ENCODE measurements around the gene SLC35A4. TPM values are rescaled to one million over a fixed set of nuclear protein-coding genes. Genes with fewer than 3 reads are reported as not detected.
"Not testable (repeated sequence)": the region's sequence is repeated elsewhere in the genome, so short reads cannot be mapped to it uniquely, and the experiment has no call there.

SLC35A4 gene
- polyA plus RNA-seq, 3 donors: 79.0 to 91.7 (median 79.8) TPM

DNA sequence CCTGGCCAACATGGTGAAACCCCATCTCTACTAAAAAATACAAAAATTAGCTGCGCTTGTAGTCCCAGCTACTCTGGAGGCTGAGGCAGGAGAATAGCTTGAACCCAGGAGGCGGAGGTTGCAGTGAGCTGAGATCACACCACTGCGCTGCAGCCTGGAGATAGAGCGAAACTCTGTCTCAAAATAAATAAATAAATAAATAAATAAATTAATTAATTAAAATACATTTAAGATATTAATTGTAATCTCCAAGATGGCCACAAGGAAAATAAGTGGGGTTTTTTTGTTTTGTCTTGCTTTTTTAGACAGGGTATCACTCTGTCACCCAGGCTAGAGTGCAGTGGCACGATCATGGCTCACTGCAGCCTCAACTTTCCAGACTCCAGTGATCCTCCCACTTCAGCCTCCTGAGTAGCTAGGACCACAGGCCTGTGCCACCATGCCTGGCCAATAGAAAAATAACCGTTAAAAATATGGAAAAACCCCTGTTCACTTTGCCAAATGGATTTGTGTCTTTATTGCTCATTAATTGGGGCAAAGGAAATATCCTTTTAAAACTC is 14.6 kb downstream of the SLC35A4 start:
- DNase-seq (ENCODE audit: low read depth in 3 of 3, low spot score in 2 of 3): not testable (repeated sequence)

DNA sequence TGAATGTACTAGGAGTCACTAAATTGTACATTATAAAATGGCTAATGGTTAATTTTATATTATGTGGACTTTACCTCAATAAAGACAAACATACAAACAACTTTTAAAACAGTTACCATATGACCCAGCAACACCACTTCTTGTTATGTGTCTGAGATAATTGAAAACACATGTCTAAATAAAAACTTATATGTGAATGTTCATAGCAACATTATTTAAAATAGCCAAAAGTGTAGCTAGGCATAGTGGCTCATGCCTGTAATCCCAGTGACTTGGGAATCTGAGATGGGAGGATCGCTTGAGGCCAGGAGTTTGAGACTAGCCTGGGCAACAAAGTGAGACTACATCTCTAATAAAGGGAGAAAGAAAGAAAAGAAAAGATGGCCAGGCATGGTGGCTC is 22.9 kb downstream of the SLC35A4 start:
- DNase-seq (ENCODE audit: low read depth in 3 of 3, low spot score in 2 of 3): no peak

DNA sequence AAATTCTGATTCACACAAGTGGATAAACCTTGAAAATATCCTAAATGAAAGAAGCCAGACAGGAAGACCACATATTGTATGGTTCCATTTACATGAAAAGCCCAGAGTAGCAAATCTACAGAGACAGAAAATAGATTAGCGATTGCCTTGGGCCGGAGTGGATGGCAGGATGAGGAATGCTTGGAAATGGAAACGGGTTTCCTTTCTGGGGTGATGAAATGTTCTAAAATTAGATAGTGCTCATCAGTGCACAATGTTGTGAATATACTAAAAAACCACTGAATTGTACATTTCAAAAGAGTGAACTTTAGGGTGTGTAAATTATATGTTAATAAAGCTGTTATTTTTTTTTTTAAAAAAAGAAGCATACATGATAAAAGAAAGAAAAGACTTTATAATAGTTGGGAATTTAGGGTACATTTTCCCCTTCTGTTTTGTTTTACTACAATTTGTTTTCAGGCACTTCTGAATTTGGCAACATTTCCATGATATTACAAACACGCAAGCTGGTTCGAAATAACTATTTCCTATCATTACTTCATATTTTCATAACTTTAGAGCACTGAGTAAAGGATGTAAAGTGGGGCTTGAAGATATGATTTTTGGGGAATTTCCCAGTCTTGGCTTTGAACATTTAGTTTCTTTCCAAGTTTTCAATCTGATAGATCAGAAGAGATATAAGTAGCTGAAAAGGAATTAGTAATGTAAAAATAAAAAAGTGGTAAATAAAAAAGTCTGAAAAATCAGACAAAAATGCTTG is 23.9 kb downstream of the SLC35A4 start:
- no peak for DNase-seq (ENCODE audit: low read depth in 3 of 3, low spot score in 2 of 3)

DNA sequence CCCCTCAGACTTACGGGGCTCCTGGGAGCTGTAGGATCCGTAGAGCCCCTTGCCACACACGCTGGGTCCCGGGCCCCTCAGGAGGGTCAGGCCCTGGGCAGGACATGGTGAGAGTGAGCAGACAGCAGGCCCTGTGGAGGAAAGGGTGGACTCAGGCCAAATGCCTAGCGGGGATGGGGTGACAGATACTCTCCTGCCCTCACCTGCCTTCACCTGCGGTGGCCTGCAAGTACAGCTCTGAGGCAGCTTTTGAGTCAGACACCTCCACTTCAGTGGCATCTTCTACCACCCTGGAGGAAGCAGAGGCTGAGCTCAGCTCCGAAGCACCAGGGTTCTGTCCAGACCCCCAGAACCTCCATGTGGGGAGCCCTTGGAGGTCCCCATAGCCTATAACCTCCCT is 26.2 kb downstream of the SLC35A4 start:
- DNase-seq (ENCODE audit: low read depth in 3 of 3, low spot score in 2 of 3): no peak

DNA sequence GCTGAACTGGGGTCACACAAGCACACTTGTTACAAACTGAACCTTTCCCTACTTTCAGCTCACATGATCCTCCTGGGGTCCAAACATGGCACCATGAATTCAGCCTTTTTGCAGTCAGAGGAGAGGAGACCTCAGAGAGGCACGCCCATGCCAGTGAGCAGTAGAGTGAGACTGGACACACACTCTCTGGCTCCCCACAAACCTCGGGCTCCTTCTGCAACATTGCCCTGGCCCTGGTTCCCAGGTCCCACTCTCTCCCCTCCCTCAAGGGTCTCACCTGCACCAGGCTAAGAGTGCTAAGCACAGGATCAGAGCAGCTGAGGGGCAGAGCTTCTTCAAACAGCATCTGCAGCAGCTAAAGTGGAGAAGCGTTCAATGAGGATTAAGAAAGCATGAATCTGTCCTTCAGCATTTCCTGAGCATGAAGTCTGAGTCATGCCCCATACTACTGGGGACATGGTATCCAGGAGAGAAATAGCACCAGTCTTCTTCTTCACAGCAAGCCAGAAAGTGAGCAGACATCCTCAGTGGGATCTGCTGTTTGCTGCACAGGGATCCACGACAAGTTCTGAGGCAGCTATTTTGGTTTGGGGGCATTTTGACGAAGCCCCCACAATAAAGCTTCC is 27.2 kb downstream of the SLC35A4 start:
- DNase-seq (ENCODE audit: low read depth in 3 of 3, low spot score in 2 of 3): no peak

DNA sequence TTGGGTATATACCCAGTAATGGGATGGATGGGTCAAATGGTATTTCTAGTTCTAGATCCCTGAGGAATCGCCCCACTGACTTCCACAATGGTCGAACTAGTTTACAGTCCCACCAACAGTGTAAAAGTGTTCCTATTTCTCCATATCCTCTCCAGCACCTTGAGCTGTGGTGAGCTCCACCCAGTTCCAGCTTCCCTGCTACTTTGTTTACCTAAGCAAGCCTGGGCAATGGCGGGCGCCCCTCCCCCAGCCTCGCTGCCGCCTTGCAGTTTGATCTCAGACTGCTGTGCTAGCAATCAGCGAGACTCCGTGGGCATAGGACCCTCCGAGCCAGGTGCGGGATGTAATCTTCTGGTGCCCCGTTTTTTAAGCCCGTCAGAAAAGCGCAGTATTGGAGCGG is 28.4 kb downstream of the SLC35A4 start:
- DNase-seq (ENCODE audit: low read depth in 3 of 3, low spot score in 2 of 3): not testable (repeated sequence)

DNA sequence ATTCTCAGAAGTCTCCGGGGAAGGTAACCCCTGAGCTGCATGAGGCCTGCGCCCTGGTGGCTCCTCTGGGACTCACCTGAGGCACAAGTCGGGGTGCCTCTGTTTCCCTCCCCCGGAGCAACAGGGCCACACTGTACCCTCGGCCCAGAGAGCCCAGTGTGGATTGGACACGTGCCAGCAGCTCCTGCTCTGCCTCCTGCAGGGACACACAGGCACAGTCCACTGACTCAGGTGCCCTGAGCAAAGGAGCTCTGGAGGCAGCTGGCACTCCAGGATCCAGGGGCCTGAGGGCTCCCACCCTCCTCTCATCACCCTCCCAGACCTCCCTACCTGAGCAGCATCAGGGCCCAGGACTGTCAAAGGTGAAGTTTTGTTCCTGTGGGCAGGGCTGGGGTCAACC is 29.5 kb downstream of the SLC35A4 start:
- DNase-seq (ENCODE audit: low read depth in 3 of 3, low spot score in 2 of 3): no peak

DNA sequence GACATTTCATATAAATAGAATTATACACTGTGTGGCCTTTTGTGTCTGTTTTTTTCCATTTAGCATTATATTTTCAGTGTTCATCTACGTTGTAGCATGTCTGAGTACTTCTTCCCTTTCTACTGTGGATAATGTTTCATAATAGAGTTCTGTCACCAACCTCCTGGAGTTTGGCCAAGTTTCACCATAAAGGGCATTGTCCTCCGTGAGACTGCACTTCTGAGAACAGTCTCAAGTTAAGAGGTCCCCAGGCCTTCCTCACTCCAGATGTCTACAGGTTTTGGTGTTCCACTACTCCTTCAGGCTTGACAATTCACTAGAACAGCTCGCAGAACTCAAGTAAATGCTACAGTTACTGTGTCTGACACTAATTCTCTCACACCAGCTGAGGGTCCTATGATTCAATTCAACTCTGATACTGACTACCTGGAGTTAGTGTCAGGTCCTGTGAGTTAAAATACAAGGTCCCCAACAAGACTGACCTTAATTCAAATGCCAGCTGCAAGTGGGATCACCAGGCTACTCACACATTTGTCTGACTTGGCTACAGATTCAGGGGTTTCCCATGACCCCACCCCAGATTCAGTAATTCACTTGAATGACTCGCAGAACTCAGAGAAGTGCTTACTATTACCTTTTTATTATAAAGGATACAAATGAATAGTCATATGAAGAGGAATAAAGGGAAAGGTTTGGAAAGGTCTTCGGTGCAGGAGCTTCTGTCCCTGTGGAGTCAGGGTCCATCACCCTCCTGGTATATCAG is 31.1 kb downstream of the SLC35A4 start:
- no peak for DNase-seq (ENCODE audit: low read depth in 3 of 3, low spot score in 2 of 3)

DNA sequence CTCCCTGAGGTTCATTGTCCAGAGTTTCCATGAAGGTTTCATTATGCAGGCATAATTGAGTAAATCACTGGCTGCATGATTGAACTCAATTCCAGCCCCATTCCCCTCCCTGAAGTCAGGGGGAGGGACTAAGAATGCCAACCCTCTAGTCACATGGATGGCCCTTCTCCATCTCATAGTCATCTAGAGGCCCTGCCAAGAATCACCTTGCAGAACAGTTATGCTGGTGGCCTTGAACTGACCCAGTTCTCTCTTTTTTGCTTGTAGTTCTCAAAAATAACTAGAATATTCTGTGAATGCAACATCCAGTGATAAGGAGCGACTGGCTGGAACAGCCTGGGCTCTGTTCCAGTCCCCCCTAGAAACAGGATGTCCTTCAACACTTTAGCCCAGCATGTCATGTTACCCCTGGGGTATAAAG is 31.7 kb downstream of the SLC35A4 start:
- no peak for DNase-seq (ENCODE audit: low read depth in 3 of 3, low spot score in 2 of 3)

DNA sequence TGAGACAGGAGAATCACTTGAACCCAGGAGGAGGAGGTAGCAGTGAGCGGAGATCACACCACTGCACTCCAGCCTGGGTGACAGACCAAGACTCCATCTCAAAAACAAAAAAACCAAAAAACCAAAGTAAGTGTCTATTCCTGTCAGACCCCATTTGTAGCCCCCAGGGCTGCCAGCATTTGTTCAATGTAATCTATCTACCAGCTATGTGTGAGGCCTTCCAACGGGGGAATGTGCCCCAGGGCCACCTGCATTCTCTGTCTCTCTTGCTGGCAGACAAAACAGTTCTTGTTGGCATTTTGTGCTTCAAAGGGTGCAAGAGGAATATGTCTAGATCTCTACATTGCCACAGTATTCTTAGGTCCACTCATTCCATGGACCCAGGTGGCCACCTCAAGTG is 34.2 kb downstream of the SLC35A4 start:
- no peak for DNase-seq (ENCODE audit: low read depth in 3 of 3, low spot score in 2 of 3)

DNA sequence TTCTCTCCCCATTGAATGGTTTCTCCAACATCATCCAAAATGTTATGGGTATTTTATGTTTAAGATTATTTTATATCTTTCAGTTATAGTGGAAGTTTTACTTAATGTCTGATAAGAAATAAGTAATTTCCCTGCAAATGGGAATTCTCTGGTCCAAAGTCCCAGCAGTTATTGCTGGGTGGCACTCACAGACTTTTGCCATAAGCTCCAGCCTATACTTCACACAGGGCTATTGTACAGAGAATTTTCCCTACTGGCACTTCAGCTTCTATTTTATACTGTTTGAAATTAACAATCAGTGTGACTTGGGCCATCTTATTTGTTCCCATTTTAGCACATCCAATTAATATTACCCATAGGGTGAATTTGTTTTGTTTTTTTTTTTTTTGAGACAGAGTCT is 35.5 kb downstream of the SLC35A4 start:
- no peak for DNase-seq (ENCODE audit: low read depth in 3 of 3, low spot score in 2 of 3)

DNA sequence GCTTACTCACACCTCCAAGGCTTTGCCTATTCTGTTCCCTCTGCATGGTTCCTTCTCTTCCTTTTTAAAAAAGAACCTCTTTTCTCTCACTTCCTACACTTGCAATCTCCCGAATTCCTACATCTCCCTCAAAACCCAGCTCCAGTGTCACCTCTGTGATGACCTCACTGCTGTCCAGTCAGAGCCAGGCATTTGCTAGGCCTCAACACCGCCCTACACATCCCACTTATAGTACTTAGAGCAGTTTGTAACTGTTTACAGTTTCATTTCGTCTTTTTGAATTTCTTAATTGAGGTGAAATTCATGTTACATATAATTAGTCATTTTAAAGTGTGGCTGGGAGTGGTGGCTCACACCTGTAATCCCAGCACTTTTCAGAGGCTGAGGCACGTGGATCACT is 37.5 kb downstream of the SLC35A4 start:
- no peak for DNase-seq (ENCODE audit: low read depth in 3 of 3, low spot score in 2 of 3)

DNA sequence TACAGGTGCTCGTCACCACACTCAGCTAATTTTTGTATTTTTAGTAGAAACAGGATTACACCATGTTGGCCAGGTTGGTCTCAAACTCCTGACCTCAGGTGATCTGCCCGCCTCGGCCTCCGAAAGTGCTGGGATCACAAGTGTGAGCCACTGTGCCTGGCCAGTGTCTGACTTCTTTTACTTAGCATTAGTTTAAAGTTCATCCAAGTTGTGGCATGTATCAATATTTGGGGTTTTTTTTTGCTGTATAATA is 38.7 kb downstream of the SLC35A4 start:
- DNase-seq (ENCODE audit: low read depth in 3 of 3, low spot score in 2 of 3): not testable (repeated sequence)

DNA sequence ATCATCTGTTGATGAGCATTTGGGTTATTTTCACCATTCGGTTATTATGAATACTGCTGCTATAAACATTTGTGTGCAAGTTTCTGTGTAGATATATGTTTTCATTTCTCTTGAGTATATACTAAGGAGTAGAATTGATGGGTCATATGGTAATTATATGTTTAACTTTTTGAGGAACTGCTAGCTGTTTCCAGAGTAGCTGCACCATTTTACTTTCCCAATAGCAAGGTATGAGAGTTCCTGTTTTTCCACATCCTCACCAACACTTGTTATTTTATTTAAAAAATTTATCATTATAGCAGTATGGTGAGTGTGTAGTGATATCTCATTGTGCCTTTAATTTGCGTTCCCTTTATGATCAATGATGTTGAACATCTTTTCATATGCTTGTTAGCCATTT is 39.1 kb downstream of the SLC35A4 start:
- DNase-seq (ENCODE audit: low read depth in 3 of 3, low spot score in 2 of 3): no peak

DNA sequence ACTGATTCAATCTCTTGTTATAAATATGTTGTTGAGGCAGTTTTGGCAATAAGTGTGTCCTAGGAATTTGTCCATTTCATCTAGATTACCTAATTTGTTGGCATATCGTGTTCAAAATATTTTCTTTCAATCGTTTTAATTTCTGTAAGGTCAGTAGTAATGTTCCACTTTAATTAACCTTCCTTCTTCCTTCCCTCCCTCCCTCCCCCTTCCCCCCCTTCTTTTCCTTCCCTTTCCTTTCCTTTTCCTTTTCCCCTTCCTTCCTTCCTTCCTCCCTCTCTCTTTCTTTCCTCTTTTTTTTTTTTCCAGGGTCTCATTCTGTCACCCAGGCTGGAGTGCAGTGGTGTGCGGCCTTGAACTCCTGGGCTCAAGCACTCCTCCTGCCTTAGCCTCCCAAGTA is 41.3 kb downstream of the SLC35A4 start:
- no peak for DNase-seq (ENCODE audit: low read depth in 3 of 3, low spot score in 2 of 3)

DNA sequence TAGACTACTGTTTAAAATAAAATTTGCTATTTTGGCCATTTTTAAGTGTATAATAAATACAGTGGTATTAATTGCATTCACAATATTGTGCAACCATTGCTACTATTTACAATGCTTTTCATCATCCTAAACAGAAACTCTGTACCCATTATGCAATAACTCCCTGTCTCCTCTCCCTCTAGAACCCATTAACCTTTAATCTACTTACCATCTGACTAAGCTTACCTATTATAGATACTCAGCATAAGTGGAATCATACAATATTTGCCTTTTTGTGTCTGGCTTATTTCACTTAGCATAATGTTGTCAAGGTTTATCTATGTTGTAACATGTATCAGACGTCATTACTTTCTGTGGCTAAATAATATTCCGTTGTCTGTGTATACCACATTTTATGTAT is 42.4 kb downstream of the SLC35A4 start:
- no peak for DNase-seq (ENCODE audit: low read depth in 3 of 3, low spot score in 2 of 3)

DNA sequence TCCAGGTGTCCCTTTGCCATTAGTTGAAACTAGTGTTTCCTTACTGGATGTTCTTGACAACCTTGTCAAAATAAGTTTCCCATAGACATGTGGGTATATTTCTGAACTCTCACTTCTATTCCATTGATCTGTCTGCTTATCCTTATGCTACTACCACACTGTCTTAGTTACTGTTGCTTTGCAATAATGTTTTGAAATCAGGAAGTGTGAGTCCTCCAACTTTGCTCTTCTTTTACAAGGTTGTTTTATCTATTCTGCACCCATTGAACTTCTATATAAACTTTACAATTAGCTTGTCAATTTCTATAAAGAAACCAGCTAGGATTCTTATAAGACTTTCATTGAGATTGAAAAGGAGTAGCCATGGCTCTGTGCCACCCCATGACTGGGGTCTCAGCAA is 44.1 kb downstream of the SLC35A4 start:
- no peak for DNase-seq (ENCODE audit: low read depth in 3 of 3, low spot score in 2 of 3)

DNA sequence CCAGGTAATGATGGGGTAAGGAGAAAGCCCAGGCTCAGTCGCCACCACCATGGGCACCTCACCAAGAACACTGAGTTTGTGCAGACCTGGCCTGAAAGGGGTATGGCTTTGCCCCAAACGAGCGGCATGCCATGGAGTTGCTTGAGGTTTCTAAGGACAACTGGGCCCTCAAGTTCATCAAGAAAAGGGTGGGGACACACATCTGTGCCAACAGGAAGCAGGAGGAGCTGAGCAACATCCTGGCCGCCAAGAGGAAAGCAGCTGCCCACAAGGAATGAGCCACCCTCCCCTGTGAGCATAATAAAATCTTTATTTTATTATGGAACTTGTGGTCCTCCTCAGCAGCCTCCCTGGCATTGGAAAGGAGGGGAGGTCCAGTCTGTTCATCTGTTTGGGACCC is 44.5 kb downstream of the SLC35A4 start:
- DNase-seq (ENCODE audit: low read depth in 3 of 3, low spot score in 2 of 3): no peak

DNA sequence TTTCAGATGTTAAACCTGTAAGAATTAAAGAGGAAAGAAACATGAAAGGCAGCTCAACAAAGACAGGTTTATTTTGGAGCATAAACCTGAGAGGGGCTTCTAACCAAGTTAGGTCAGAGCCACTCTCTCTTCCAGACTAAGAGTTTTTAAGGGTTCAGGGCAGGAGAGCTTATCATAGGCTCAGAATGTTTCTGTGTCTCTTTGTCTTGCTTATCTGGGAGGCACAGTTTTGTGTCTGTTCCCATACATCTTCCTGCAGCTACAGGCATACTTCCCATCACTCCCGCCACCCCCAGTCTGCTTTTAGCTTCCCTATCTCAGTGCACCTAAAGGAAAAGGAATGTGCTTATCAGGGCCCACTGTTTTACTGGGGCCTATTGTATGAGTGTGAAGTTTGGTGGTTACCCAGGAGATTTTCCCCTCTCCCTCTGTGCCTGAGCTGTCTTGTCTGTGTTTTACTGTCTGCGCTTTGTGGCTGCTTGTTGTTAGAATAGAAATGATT is 46.4 kb downstream of the SLC35A4 start:
- DNase-seq (ENCODE audit: low read depth in 3 of 3, low spot score in 2 of 3): no peak

All from right renal cortex interstitium (tissue), 3 donors.